HFF-Myc (cell line): ENCODE measurements around the gene SLC1A2.

Experiments
- DNase-seq: peaks from one replicate; pipeline ENCODE4 v3.0.0-alpha.2; 2011; ENCODE audit warnings: low read depth; ENCODE audit errors: extremely low read depth
- H3K4me3 ChIP-seq: replicated peaks from 2 replicates; pipeline ENCODE4 v1.5.1; 2011; ENCODE audit warnings: low read depth, mild to moderate bottlenecking, control low read depth, low read length
- CTCF ChIP-seq: IDR thresholded peaks from 2 replicates; pipeline ENCODE4 v1.5.1; 2012; ENCODE audit warnings: mild to moderate bottlenecking, low read depth, low read length, control low read depth; ENCODE audit errors: missing control alignments

The SLC1A2 gene

GRCh38 chr11:35372565-35373283 lies 46.6 kb downstream of the SLC1A2 start:
- H3K4me3 ChIP-seq = no peak overlapping the region
- no peak for DNase-seq
- TF ChIP-seq CTCF = no peak

DNA sequence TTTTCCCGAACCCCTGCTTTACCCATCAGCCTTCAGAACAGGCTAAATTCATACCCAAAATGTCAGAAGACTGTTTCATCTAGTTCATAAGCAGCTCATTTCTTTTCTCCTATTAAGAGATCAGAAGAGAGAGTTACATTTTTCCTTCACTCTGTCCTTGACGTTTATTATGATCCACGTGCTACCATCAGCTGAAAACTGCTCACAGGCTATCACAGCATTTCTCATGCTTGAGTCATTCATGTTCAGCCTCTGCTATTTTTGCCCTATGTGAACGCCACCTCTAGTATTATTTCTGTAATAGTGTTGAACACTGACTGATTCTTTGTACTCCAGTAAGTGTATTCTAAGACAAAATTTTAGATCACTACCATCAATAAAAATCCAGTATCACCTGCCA lies 51.9 kb downstream of the SLC1A2 start:
- TF ChIP-seq CTCF = no peak
- DNase-seq = no peak
- no peak overlapping the region for H3K4me3 ChIP-seq

GRCh38 chr11:35366798-35367197 lies 52.6 kb downstream of the SLC1A2 start:
- no peak for TF ChIP-seq CTCF
- no peak overlapping the region for H3K4me3 ChIP-seq
- no peak for DNase-seq

DNA sequence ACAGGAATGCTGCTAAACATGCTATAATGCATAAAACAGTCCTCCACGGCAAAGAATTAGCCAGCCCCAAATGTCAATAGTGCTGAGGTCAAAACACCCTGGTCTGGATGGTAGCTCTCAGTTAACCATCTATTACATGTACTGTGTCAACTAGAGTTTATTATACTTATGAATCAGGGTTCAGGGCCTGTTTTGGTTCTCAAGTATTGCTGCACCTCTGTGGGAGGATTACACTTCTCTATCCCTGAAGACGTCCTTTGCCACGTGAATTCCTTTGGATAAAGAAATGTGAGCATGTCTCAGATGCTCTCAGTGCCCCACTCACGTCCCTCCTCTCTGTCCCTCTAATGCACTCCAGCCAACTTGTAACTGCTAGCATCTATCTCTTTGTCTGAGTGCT lies 53.4 kb downstream of the SLC1A2 start:
- no peak for DNase-seq
- no peak for TF ChIP-seq CTCF
- H3K4me3 ChIP-seq = no peak overlapping the region

- TF ChIP-seq CTCF = no peak
- no peak overlapping the region for H3K4me3 ChIP-seq
- no peak for DNase-seq
Observed at GRCh38 chr11:35365395-35365794, 54.0 kb downstream of the SLC1A2 start.

GRCh38 chr11:35363854-35364780 lies 55.2 kb downstream of the SLC1A2 start:
- peak; percentile 85 for DNase-seq
- no peak for TF ChIP-seq CTCF
- H3K4me3 ChIP-seq = no peak overlapping the region
